GM21723 (cell line): ENCODE results near the gene TPK1.
A peak's percentile ranks its signal among the peaks of the same experiment; 100 is the strongest.
"Not testable (repeated sequence)": the region's sequence is repeated elsewhere in the genome, so short reads cannot be mapped to it uniquely, and the experiment has no call there.

Experiments
- ATAC-seq: cut with Tn5 transposase; IDR thresholded peaks from one replicate; pipeline ENCODE4 v1.9.1; 2021; ENCODE audit warnings: mild to moderate bottlenecking, moderate library complexity; ENCODE audit not compliant: unreplicated experiment

The TPK1 gene

DNA sequence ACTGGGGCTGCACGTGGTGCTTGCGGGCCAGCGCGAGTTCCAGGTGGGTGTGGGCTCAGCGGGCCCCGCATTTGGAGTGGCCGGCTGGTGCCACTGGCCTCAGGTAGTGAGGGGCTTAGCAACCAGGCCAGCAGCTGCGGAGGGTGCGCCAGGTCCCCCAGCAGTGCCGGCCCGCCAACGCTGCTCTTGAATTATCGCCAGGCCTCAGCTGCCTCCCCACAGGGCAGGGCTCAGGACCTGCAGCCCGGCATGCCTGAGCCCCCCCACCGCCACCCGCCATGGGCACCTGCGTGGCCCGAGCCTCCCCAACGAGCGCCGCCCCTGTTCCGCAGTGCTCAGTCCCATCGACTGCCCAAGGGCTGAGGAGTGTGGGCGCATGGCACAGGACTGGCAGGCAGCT, 185.4 kb downstream of the TPK1 start:
- no peak for ATAC-seq

DNA sequence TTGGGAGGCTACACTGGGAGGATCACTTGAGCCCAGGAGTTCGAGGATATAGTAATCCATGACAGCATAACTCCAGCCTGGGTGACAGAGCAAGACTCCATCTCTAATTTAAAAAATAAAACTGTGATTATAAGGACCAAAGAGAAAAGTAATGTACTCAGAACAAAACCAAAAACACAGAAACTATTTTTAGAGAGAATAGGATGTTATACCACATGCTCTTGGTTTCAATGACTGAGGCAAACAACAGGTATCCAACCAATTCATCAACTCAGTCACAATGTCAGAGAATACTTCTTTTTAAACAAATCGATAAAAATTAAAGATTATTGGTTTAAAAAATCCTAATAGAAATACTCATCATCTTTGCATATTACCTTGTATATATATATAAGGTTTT, 186.7 kb downstream of the TPK1 start:
- ATAC-seq = peak; percentile 74

DNA sequence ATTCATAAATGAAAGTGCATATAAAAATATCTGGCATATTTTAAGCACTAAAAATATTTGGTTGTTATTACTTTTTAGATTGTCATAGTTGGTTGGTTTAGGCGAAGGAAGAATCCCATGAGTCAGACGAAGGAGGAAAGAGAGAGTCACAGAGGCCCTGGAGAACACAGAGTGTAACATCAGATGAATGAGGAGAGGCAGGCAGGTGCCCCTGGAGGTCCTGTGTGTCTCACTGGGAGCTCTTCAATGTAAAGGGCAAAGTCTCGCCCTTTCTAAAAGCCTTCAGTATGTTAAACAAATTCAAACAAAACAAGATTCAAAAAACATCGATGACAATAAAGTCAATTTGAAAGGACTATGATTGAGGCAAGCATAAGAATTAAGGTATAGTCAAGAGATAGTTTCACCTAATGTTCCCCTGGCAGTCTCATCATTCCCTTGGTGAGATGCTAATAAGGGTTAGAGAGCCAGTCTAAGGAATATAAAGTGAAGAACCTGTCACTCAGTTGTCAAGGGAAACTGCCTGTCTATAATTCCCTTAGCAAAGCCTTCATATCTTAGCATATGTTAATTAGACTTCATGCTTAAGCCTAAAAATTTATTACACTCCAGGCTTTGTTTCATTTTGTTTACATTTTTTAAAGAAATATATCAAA, 194.3 kb downstream of the TPK1 start:
- no peak for ATAC-seq

DNA sequence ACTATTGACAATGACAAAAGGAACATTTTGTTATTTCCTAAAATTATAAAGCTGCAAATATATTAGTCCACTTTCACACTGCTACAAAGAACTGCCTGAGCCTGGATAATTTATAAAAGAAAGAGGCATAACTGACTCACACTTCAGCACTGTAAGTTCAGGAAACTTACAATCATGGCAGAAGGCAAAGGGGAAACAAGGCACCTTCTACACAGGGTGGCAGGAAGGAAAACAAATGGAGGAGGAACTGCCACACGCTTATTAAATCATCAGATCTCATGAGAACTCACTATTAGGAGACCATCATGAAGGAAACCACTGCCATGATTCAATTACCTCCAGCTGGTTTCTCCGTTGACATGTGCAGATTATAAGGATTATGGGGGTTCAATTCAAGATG, 203.1 kb downstream of the TPK1 start:
- no peak for ATAC-seq

DNA sequence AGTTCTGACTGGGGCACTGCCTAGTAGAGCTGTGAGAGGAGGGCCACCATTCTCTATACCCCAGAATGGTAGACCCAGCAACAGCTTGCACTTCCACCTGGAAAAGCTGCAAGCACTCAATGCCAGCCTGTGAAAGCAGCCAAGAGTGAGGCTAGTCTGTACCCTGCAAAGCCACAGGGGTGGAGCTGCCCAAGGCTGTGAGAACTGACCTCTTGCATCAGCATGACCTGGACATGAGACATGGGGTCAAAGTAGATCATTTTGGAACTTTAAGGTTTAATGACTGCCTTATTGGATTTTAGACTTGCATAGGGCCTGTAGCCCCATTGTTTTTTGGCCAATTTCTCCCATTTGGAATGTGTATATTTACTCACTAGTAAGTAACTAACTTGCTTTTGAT, 206.3 kb downstream of the TPK1 start:
- no peak for ATAC-seq

DNA sequence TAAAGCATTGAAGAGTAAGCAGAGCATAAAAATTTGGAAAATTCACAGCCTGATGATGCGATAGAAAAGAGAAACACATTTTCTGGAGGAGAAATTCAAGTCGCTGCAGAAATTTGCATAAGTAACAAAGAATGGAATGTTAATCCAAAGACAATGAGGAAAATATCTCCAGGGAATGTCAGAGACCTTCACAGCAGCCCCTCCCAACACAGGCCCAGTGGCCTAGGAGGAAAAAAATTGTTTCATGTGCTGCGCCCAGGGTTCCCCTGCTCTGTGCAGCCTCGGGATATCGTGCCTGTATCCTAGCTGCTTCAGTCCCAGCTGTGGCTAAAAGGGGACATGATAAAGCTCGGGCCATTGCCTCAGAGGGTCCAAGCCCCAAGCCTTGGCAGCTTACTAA, 206.8 kb downstream of the TPK1 start:
- ATAC-seq = no peak

DNA sequence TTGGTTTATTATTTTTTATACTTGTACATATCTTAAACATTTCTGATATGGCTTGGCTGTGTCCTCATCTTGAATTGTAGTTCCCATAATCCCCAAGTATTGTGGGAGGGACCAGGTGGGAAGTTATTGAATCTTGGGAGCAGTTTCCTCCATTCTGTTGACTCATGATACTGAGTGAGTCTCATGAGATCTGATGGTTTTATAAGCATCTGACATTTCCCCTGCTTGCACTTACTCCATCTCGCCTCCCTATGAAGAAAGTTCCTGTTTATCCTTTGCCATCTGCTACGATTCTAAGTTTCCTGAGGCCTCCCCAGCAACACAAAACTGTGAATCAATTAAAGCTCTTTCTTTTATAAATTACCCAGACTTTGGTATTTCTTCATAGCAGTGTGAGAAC, 207.7 kb downstream of the TPK1 start:
- no peak for ATAC-seq

DNA sequence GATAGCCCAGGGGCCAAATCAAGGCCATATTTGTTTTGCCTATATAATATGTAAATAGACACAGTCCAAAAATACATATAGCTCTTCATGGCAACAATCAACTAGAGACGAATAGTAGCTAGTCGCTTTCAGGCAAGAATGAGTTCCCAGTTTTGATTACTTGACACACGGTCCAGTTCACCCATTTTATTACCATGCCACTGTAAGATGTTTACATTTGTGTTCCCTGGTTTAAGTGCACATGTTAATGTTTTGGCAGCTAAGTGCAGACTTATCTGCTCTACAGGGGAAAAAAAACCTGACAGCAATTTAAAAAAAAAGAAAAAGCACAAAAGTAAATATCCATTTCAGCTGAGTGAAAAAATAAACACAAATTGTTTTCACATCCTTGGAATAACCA, 213.1 kb downstream of the TPK1 start:
- no peak for ATAC-seq

DNA sequence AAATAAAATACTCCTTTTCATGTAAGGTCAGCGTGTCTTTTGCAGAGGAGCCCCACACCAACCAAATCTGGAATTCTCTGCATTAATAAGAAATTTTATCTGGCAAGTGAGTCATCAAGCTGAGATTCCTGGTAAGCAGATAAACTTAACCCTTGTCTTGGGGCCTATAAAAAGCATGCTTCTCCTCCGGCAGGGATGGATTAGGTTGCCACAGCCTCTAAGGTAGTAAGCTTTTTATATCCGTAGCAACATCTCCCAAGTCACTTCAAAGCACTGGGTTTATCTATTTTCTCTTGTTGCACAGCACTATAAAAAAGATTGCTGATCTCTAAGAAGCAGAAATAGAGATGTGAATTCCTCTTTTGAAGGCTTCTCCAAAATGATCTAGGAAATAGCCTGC, 229.6 kb downstream of the TPK1 start:
- no peak for ATAC-seq

DNA sequence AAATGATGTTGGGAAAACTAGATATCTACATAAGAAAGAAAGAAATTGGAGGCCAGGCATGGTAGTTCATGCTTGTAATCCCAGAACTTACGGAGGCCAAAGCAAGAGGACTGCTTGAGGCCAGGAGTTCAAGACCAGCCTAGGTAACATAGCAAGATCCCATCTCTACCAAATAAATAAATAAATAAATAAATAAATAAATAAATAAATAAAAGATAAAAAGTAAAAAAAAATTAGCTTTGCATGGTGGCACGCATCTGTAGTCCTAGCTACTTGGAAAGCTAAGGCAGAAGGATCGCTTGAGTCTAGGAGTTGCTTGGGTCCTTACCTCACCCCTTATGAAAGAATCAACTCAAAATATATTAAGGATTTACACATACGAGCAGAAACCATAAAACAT, 238.9 kb downstream of the TPK1 start:
- no peak for ATAC-seq

DNA sequence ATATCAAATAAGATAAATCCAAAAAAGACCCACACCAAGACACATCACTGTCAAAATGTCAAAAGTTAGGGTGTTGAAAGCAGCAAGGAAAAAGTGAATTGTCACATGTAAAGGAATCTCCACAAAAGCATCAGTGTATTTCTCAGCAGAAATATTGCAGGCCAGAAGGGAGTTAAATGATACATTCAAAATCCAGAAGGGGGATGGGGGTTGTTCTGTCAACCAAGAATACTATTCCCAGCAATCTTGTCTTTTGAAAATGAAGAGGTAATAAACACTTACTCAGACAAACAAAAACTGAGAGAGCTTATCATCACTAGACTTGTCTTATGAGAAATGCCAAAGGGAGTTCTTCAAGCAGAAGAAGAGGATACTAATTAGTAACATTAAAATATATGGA, 241.3 kb downstream of the TPK1 start:
- ATAC-seq = no peak

DNA sequence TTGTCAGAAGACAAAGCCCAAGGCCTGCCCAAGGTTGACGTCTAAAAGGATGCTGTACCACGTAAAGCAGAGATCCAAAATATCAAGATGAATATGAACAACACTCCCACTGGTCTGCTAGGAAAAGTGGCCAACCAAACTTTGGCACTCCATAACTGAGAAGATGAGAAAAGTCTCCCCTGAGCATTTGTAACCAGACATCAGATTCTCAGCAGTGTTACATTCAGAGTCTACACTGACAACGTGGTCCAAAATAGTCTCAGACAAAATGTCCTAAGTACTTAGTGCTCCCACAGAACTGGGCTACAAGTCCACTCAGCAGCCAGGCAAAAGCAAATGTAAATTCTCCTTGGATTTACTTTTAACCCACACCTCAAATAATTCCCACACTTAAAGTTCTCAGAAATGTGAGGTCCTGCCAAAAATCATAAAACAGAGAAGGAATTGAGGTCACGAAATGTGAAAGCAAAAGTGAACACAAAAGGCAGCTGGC, 247.2 kb downstream of the TPK1 start:
- no peak for ATAC-seq

DNA sequence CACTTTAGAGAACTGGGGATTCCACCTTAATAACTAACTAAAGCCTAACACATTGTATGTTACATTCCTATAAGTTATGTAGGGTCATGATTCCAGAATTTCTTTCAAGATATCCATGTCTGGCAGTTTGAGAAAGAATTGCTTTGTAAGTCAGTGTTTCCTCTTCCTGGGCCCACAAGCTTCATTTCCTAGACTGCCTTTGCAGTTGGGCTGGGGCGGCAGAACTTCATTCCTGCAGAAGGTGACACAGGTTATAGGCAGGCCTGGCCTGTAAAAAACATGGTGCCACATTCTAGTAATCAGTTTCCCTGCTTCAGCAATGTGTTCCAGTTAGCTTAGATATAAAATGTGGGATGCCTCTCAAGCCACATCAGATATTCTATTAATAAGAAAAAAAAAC, 248.2 kb downstream of the TPK1 start:
- no peak for ATAC-seq

DNA sequence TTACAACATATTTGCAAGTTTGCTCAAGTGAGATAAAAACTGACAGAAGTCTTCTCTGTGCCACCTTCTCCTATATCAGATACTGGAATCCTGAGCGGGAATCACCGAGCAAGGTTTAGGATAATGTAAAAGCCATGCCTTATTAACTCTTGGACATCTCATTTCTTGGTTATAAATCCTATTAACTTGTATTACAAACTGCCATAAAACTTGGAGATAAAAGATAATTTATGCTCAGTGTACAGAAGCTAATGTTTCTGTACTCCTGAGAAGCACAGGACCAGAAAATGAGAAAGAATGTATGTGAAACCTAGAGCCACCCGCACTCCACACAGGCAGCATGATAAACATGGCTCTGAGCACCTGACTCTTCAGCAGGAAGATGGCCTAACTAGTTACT, 251.1 kb downstream of the TPK1 start:
- ATAC-seq = no peak

DNA sequence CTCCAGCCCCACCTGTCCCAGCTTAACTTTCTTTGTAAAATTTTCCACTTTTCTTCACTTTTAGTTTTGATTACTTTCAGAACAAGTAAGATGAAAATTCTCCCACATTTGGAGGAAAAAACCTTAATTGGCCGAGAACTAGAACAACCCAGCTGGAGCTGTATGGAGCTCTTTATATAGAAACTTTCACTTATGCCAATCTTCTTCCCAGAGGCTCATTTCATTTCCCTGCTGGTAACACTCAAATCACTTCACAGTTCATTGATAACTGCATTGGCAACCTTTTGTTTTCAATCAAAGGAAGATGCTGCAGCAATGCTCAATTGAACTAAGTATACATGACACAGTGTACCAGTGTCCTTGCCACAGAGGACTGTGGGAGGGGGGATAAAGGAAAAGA, 256.2 kb downstream of the TPK1 start:
- no peak for ATAC-seq

DNA sequence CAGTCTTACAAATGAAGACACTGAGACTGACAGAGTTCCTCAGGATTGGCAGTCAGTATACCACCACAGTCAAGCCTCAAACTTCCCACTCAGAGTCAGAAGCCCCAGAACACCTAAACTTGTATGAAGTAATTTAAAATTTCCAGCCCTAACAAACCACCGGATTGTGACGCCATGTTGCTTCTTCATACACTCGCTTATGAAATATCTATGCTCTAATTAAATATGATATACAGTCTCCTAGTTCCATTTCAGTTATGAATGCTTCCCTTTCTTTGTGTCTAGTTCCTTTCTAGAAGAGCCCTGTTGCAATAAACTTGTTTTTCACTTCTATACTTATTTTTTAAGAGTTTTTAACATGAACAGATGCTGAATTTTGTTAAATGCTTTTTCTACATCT, 260.4 kb downstream of the TPK1 start:
- no peak for ATAC-seq

DNA sequence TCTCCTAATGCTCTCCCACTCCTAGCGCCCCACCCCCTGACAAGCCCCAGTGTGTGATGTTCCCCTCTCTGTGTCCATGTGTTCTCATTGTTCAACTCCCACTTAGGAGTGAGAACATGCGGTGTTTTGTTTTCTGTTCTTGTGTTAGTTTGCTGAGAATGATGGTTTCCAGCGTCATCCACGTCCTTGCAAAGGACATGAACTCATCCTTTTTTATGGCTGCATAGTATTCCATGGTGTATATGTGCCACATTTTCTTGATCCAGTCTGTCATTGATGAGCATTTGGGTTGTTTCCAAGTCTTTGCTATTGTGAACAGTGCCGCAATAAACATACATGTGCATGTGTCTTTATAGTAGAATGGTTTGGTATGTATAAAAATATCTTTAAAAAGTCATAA, 261.1 kb downstream of the TPK1 start:
- ATAC-seq = not testable (repeated sequence)

DNA sequence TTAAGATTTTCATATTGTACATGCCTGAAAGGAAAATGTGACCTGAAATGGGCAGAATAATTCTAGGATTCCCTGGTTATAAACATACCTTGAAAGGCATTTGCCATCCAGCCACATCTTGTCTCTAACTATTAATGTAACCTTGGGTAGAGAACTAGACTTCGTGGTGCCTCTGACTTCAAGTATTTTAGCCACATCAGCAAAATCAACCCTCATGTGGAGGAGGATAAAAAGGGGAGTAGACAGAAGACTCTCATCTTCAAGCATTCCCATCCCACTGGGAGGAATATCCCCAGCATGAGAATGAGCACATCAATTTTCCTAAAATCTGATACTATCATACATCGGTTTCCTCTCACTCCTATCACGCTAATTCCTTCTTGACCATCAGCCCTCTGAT, 267.6 kb downstream of the TPK1 start:
- ATAC-seq = no peak

DNA sequence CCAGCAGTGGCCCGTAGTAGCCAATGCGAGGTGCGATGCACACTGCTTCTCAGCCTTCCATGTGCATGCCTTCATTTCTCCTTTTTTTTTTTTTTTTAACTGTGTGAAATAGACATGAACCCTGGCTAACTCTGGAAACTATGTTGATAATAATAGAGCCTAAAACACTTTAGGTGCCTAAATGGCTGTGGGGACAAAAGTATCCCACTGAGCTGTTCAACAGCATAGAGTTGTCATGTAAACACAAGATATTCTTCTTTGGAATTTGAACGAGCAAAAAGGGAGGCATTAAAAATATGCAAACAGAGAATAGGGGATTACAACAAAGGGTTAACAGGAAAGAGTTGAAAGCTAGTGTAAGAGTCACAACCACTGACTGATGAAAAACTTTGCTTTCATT, 270.3 kb downstream of the TPK1 start:
- no peak for ATAC-seq

DNA sequence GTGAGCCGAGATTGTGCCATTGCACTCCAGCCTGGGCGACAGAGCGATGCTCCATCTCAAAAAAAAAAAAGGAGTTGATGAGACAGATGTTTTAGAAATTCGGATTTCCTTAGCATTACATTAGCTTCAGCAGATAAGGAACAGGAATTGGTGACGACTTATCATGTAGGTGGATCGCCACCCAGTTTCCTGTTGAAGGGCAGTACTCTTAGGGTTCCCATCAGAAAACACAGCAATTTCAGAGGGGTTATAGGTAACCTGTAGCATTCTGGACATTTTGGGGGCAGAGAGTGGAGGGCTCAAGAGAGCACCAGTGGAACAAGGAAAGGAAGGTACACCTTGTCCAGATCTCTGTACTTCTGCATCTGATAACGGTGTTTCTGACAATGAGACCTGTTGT, 286.0 kb downstream of the TPK1 start:
- ATAC-seq = no peak

DNA sequence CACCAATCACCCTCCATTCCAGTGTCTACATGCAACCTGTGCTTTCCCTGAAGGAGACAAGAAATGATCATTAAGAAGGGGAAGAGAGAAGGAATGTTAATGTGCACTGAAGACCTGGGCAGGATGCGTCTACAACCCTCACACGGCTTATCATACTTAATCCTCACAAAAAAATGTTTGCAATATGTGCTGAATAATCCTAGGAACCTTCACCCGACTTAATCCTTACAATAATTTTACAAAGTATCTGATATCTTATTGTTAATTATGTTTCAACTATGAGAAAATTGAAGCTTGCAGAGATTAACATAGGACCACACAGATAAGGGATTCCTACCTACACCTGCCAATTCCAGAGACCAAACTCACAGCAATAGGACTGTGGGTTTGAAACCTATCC, 287.3 kb downstream of the TPK1 start:
- ATAC-seq = no peak

DNA sequence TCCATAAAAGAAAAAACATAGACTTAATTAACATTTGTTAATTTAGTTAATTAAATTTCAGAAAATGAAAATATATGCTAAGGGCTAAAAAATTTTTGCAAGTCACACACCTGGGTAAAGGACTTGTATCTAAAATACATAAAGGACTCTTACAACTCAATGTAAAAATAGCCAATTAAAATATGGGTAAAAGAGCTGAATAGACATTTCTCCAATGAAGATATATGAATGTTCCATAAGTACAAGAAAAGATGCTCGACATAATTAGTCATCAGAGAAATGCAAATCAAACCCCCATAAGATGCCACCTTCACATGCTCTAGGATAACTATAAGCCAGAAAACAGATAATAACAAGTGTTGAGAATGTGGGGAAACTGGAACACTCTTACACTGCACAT, 288.0 kb downstream of the TPK1 start:
- no peak for ATAC-seq

DNA sequence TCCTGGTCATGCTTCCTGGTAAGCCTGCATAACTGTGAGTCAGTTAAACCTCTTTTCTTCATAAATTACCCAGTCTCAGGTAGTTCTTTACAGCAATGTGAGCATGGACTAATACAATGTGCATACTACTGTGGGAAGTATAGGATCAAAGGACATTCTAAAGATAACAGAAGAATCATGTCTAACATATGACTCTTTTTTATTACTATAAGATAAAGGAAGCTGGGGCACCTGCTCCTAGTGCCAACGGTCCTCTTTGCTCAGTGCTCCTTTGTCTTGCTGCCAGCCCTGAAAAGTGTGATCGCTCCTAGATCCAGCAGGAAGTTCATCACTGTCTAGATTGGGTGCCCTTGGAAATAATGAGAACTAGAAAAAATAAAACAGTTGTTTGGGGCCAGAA, 289.1 kb downstream of the TPK1 start:
- no peak for ATAC-seq
